NCI-H748 treated with DMSO at 0.1 percent for 48 hours (cell line): Measurements from ENCODE around the gene URGCP.
"Not testable (repeated sequence)": the region's sequence is repeated elsewhere in the genome, so short reads cannot be mapped to it uniquely, and the experiment has no call there.

Source experiments
- DNase-seq: peaks from one replicate; lab custom pipeline; 2025; lab: John Stamatoyannopoulos, UW

The URGCP gene

GRCh38 chr7:43834463-43835251 lies 71.7 kb downstream of the URGCP start:
- no peak for DNase-seq

DNA sequence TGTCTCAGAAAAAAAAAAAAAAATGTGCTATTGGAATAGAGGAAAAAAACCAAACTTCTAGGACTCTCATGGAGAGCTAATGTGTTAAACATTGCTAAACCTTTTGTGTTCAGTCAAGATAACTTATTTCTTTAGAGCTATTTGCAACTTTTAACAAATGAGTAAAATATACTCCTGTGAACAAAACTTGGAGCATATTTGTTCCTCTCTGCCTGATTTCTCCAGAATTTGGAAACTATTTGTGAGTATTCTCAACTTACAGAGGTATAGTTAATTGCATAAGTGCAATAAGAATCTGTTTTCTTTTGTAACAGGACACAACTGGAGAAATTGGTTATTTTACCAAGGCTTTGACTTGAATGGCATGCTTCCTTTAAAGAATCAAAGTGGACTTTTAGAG lies 75.5 kb downstream of the URGCP start:
- DNase-seq: not testable (repeated sequence)
